Mammary epithelial cell (primary cell): ENCODE data around the gene HSPA12B.

Source experiments
- EZH2 ChIP-seq: IDR thresholded peaks from 2 replicates; pipeline ENCODE4 v1.6.1; 2012; ENCODE audit warnings: low read length, inconsistent platforms, borderline replicate concordance
- TF ChIP-seq, protein P1 (sequence below), 2 donors: IDR thresholded peaks in 1 of 2; conservative IDR thresholded peaks in 1 of 2; 2 replicates each; pipeline ENCODE4 v1.5.1; 2011 to 2012; ENCODE audit warnings: inconsistent platforms in 2 of 2, low read length in 2 of 2, mild to moderate bottlenecking in 2 of 2, control low read depth in 1 of 2, low read depth in 1 of 2; ENCODE audit not compliant: insufficient read depth in 1 of 2; ENCODE audit errors: extremely low read depth in 1 of 2

DNA sequence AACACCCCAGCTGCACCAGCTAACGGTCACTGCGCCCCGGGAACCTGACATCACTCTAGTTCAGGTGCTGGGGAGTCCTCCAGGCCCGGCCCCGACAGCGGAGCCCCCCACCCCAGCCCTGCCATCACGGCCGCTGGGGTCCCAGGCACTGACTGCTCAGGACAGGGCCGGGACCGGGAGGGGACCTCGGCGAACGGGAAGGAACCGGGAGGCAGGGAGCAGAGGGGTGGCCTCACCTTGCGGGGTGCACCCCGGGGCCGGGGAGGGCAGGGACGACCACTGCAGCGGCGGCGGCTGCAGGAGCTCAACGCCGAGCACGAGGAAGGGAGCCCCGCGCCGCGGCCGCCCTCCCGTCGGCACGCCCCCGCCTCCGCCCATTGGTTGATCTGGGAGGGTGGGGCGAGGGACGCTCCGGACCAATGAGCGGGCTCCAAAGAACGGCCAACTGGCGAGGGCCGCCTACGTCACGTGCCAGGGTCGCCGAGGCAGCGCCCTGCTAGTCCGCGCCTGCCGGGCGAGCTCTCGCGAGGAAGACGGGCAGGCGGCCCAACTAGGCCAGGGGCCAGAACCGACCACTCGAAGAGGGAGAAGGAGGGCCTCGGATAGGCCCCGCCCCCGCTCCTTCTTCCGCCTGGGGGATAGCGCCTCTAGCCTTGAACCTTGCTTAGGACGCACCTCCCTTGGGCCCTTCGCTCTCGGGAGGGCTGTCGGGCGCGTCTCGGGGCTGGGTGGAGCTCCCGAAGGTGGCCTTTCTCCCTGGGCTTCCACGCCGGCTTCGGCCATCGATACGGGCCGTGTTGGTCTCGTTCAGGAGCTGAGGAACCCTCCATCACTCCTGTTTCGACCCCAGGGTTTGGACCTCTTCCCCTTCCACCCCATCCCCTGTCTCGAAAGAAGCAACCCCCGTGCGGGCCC, 35.2 kb downstream of the HSPA12B start, which contains the start of gene ADISSP:
- TF ChIP-seq, protein P1, sequence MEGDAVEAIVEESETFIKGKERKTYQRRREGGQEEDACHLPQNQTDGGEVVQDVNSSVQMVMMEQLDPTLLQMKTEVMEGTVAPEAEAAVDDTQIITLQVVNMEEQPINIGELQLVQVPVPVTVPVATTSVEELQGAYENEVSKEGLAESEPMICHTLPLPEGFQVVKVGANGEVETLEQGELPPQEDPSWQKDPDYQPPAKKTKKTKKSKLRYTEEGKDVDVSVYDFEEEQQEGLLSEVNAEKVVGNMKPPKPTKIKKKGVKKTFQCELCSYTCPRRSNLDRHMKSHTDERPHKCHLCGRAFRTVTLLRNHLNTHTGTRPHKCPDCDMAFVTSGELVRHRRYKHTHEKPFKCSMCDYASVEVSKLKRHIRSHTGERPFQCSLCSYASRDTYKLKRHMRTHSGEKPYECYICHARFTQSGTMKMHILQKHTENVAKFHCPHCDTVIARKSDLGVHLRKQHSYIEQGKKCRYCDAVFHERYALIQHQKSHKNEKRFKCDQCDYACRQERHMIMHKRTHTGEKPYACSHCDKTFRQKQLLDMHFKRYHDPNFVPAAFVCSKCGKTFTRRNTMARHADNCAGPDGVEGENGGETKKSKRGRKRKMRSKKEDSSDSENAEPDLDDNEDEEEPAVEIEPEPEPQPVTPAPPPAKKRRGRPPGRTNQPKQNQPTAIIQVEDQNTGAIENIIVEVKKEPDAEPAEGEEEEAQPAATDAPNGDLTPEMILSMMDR (conservative IDR thresholded peaks at IDR 0.05 in 1 of 2, IDR thresholded peaks at IDR 0.05 in 1 of 2; ENCODE audit: extremely low read depth in 1 of 2, insufficient read depth in 1 of 2, low read depth in 1 of 2, low read length in 2 of 2): no peak
- TF ChIP-seq EZH2: no peak
